GM10847 (cell line): ENCODE measurements around the gene ABCC1.

ENCODE experiments used
- POLR2A ChIP-seq: IDR thresholded peaks from 2 replicates; pipeline ENCODE4 v1.6.1; 2011; ENCODE audit not compliant: insufficient read length; ENCODE audit errors: extremely low read depth

The ABCC1 gene

GRCh38 chr16:16162591-16162990 lies 213.2 kb downstream of the ABCC1 start:
- TF ChIP-seq POLR2A: no peak

- TF ChIP-seq POLR2A: no peak
These were observed 213.7 kb downstream of the ABCC1 start for GRCh38 chr16:16163109-16163508.

- no peak for TF ChIP-seq POLR2A
These were observed 214.2 kb downstream of the ABCC1 start for GRCh38 chr16:16163571-16163970.

- no peak for TF ChIP-seq POLR2A
These were observed 214.8 kb downstream of the ABCC1 start for GRCh38 chr16:16164243-16164642.

- no peak for TF ChIP-seq POLR2A
These were observed 216.7 kb downstream of the ABCC1 start for GRCh38 chr16:16166085-16166484.

GRCh38 chr16:16166949-16167348 lies 217.5 kb downstream of the ABCC1 start:
- no peak for TF ChIP-seq POLR2A

GRCh38 chr16:16167927-16168326 lies 218.5 kb downstream of the ABCC1 start:
- TF ChIP-seq POLR2A: no peak

GRCh38 chr16:16168431-16168830 lies 219.0 kb downstream of the ABCC1 start:
- no peak for TF ChIP-seq POLR2A

GRCh38 chr16:16169615-16170014 lies 220.2 kb downstream of the ABCC1 start:
- no peak for TF ChIP-seq POLR2A

- no peak for TF ChIP-seq POLR2A
These were observed 222.0 kb downstream of the ABCC1 start for GRCh38 chr16:16171332-16171919.

- TF ChIP-seq POLR2A: no peak
These were observed 223.6 kb downstream of the ABCC1 start for GRCh38 chr16:16172991-16173390.

- TF ChIP-seq POLR2A: no peak
These were observed 225.9 kb downstream of the ABCC1 start for GRCh38 chr16:16175296-16175695.

GRCh38 chr16:16176328-16176727 lies 226.9 kb downstream of the ABCC1 start:
- TF ChIP-seq POLR2A: no peak

- TF ChIP-seq POLR2A: no peak
These were observed 229.2 kb downstream of the ABCC1 start for GRCh38 chr16:16178455-16179162.

GRCh38 chr16:16182918-16183317 lies 233.5 kb downstream of the ABCC1 start:
- TF ChIP-seq POLR2A: no peak

GRCh38 chr16:16183562-16183961 lies 234.1 kb downstream of the ABCC1 start:
- TF ChIP-seq POLR2A: no peak

- TF ChIP-seq POLR2A: no peak
These were observed 235.2 kb downstream of the ABCC1 start for GRCh38 chr16:16184594-16184993.
